ENCODE data around the gene ZDHHC4. TPM values are rescaled to one million over a fixed set of nuclear protein-coding genes. Genes with fewer than 3 reads are reported as not detected.

The ZDHHC4 gene
- total RNA-seq, 6 experiments from 2014 or later = 27.9 to 48.5 (median 36.9) TPM

- H3K36me3 ChIP-seq = peaks cover 0 to 41% (median 13%) of the 10 kb centered on the region in 4 donors
- peaks cover 0 to 13% (median 3%) of the 10 kb centered on the region in 4 donors for H3K4me1 ChIP-seq
- H3K9me3 ChIP-seq = no peaks in the 10 kb centered on the region
- H3K27ac ChIP-seq = no peak overlapping the region
- no peak for ATAC-seq
- no peak for DNase-seq
- no peaks in the 10 kb centered on the region for H3K27me3 ChIP-seq
- intact Hi-C loops (cut with DNase I) = no loop called here
- 69% methylated on average over 6 of the region's 9 CpGs for WGBS (ENCODE audit: insufficient coverage, low coverage, low lambda C conversion rate, missing lambda C conversion rate)
- no peak for TF ChIP-seq CTCF (IDR thresholded peaks at IDR 0.05)
- TF ChIP-seq POLR2A (IDR thresholded peaks at IDR 0.05) = no peak
- H3K4me3 ChIP-seq = no peak overlapping the region
These were observed 11.3 kb downstream of the ZDHHC4 start for GRCh38 chr7:6588566-6588965.

- DNase-seq = no peak
- WGBS (ENCODE audit: insufficient coverage, low coverage, low lambda C conversion rate, missing lambda C conversion rate) = 82% methylated on average over 3 of the region's 22 CpGs
- Histone ChIP-seq H3K4me1 (peaks cover 0 to 13% (median 3%) of the 10 kb centered on the region in 4 donors), H3K27me3 (no peaks in the 10 kb centered on the region), H3K27ac (peak overlapping the region in 1 of 3 donors; percentile 93), H3K4me3 (peak overlapping the region in 2 of 3 donors; percentile 68 to 97), H3K36me3 (peaks cover 0 to 41% (median 17%) of the 10 kb centered on the region in 4 donors), H3K9me3 (no peaks in the 10 kb centered on the region)
- no peak for TF ChIP-seq POLR2A (IDR thresholded peaks at IDR 0.05)
- no peak for TF ChIP-seq CTCF (IDR thresholded peaks at IDR 0.05)
- intact Hi-C loops (cut with DNase I) = no loop called here
- ATAC-seq = no peak
These were observed 12.0 kb downstream of the ZDHHC4 start for GRCh38 chr7:6589151-6589828.

- H3K36me3 ChIP-seq = peaks cover 0 to 41% (median 17%) of the 10 kb centered on the region in 4 donors
- ATAC-seq (peak; percentile 95 to 97 (median 96)), DNase-seq (peak; percentile 80 to 87 (median 84))
- peak within 1 kb of the TSS; percentile 57 to 93 (median 81) for H3K27ac ChIP-seq
- peak within 1 kb of the TSS; percentile 68 to 97 (median 97) for H3K4me3 ChIP-seq
- peaks cover 0 to 13% (median 3%) of the 10 kb centered on the region in 4 donors for H3K4me1 ChIP-seq
- intact Hi-C loops (cut with DNase I) = no loop called here
- no CpG with 5 or more reads among the region's 107 CpGs for WGBS (ENCODE audit: insufficient coverage, low coverage, low lambda C conversion rate, missing lambda C conversion rate)
- H3K27me3 ChIP-seq = no peaks in the 10 kb centered on the region
- TF ChIP-seq CTCF (IDR thresholded peaks at IDR 0.05) (peak; percentile 68 to 99 (median 87)), POLR2A (IDR thresholded peaks at IDR 0.05) (peak; percentile 94)
- H3K9me3 ChIP-seq = no peaks in the 10 kb centered on the region
These were observed 12.8 kb downstream of the ZDHHC4 start, which contains the start of gene INTS15 for GRCh38 chr7:6589829-6590644. INTS15 (plus strand) TSS chr7:6590021; CDS start chr7:6590284, 263 bp downstream.

- Histone ChIP-seq H3K27me3 (no peaks in the 10 kb centered on the region), H3K27ac (peak overlapping the region in 2 of 3 donors; percentile 81 to 93), H3K4me1 (peaks cover 0 to 13% (median 3%) of the 10 kb centered on the region in 4 donors), H3K36me3 (peaks cover 0 to 41% (median 19%) of the 10 kb centered on the region in 4 donors), H3K4me3 (peak overlapping the region; percentile 68 to 97 (median 97)), H3K9me3 (no peaks in the 10 kb centered on the region)
- TF ChIP-seq POLR2A (IDR thresholded peaks at IDR 0.05) = no peak
- TF ChIP-seq CTCF (IDR thresholded peaks at IDR 0.05) = no peak
- ATAC-seq (peak in 1 of 4 donors; percentile 44), DNase-seq (no peak)
- WGBS (ENCODE audit: insufficient coverage, low coverage, low lambda C conversion rate, missing lambda C conversion rate) = 5% methylated on average over 4 of the region's 10 CpGs
- intact Hi-C loops (cut with DNase I) = no loop called here
These were observed 13.4 kb downstream of the ZDHHC4 start for GRCh38 chr7:6590645-6591110.
